Rectal smooth muscle tissue (tissue), 1 donor: Measurements from ENCODE around the gene CEND1.
A peak's percentile ranks its signal among the peaks of the same experiment; 100 is the strongest.
"Not testable (repeated sequence)": the region's sequence is repeated elsewhere in the genome, so short reads cannot be mapped to it uniquely, and the experiment has no call there.

Experiments used
- H3K27ac ChIP-seq: one replicate; pipeline ENCODE4 v1.7.0; 2013; ENCODE audit warnings: low read depth, low read length, inconsistent platforms
- H3K27me3 ChIP-seq: one replicate; pipeline ENCODE4 v1.7.0; 2013; ENCODE audit warnings: low read length; ENCODE audit not compliant: control insufficient read depth, insufficient read depth
- H3K36me3 ChIP-seq: one replicate; pipeline ENCODE4 v1.7.0; 2013; ENCODE audit warnings: low read length; ENCODE audit not compliant: control insufficient read depth, insufficient read depth
- H3K4me1 ChIP-seq: one replicate; pipeline ENCODE4 v1.7.0; 2013; ENCODE audit warnings: low read length; ENCODE audit not compliant: control insufficient read depth, insufficient read depth
- H3K4me3 ChIP-seq: one replicate; pipeline ENCODE4 v1.7.0; 2013; ENCODE audit warnings: low read length
- H3K9ac ChIP-seq: one replicate; pipeline ENCODE4 v1.7.0; 2013; ENCODE audit warnings: low read length

The CEND1 gene

DNA sequence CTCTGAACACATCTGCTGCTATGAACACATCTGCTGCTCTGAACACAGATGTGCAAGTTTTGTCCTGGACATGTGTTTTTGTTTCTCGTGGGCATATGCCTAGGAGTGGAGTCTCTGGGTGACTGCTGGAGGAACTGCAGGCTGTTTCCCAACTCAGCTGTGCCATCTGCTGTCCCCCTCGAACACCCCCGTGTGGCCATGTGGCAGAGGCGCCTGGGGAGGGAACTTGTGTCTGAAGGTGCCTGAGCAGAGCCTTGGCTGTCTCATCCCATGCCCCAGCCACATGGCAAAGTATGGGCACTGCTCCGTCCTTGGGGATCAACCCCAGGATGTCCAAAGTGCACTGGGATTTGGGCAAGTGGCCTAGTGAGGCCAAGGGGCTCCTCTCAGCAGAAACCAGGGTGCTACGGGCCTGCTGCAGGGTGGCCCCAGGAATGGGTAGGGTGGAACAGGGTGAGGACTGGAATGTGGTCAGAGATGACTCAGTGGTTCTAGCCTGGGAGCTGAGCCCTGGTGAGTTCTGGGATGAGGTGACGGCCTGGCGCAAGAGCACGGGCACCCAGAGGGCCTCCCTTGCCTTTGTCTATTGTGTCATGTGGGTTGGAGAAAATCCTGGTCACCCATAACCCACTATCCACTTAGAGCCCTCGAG, 27.3 kb downstream of the CEND1 start:
- Histone ChIP-seq H3K4me1 (no peaks in the 10 kb centered on the region), H3K36me3 (peaks cover 36% of the 10 kb centered on the region), H3K4me3 (no peak overlapping the region), H3K9ac (no peak overlapping the region), H3K27me3 (no peaks in the 10 kb centered on the region), H3K27ac (no peak overlapping the region)

DNA sequence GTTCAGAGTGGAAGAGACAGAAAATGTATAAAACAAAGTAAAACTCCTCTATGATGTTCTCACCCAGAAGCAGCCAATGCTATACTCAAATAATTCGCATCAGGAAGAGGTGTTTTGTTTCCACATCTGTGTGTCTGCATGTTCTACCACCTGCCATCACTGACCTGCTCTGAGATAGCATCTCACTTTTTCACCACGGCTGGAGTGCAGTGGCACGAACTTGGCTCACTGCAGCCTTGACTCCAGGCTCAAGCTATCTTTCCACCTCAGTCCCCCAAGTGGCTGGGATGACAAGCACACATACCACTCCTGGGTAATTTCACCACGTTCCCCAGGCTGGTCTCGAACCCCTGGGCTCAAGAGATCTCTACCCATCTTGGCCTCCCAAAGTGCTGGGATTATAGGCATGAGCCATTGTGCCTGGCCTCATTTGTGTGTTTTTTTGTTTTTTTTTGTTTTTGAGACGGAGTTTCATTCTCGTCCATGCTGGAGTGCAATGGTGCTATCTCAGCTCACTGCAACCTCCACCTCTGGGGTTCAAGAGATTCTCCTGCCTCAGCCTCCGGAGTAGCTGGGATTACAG, 28.3 kb downstream of the CEND1 start:
- H3K27me3 ChIP-seq = no peaks in the 10 kb centered on the region
- no peak overlapping the region for H3K4me3 ChIP-seq
- no peaks in the 10 kb centered on the region for H3K4me1 ChIP-seq
- no peak overlapping the region for H3K27ac ChIP-seq
- no peak overlapping the region for H3K9ac ChIP-seq
- H3K36me3 ChIP-seq = peaks cover 41% of the 10 kb centered on the region

DNA sequence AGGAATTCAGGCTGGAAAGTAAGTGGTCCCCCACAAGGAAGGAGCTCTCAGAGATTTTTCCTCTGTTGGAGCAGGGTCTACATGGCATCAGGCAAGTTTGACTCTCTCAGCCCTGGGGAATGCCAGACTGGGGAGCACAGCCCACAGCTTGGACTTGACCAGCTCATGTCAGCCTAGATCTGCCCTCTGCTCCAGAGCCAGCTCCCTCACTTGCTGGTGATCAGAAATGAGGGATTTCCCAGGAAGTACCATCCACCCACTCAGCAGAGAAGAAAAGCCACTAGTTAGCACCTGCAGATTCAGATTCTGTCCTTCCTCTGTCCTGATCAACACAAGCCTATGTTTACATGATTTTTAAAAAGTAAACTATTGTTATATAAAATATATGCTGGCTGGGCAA, 29.7 kb downstream of the CEND1 start:
- no peaks in the 10 kb centered on the region for H3K4me1 ChIP-seq
- H3K36me3 ChIP-seq = peaks cover 35% of the 10 kb centered on the region
- no peaks in the 10 kb centered on the region for H3K27me3 ChIP-seq
- no peak overlapping the region for H3K9ac ChIP-seq
- no peak overlapping the region for H3K27ac ChIP-seq
- no peak overlapping the region for H3K4me3 ChIP-seq

DNA sequence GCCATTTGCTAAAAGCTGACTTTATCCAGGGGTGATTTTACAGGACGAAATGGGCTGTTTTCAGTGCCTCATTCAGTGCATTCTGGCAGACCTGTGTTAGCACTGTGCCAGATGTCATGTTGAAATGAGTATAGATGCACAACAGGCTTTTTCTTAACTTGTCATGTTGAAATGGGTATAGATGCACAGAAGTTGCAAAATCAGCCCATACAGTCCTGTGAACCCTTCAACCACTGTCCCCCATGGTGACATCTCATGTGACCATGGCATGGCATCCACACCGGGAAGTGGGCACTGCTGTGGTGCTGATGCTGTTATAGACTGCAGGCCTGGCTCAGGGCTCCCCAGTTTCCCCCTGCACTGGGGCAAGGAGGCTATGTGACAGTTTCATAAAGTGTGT, 40.2 kb downstream of the CEND1 start:
- H3K36me3 ChIP-seq = no peaks in the 10 kb centered on the region
- no peak overlapping the region for H3K27ac ChIP-seq
- peaks cover 6% of the 10 kb centered on the region for H3K4me1 ChIP-seq
- peak overlapping the region; percentile 8 for H3K4me3 ChIP-seq
- H3K27me3 ChIP-seq = no peaks in the 10 kb centered on the region
- no peak overlapping the region for H3K9ac ChIP-seq

DNA sequence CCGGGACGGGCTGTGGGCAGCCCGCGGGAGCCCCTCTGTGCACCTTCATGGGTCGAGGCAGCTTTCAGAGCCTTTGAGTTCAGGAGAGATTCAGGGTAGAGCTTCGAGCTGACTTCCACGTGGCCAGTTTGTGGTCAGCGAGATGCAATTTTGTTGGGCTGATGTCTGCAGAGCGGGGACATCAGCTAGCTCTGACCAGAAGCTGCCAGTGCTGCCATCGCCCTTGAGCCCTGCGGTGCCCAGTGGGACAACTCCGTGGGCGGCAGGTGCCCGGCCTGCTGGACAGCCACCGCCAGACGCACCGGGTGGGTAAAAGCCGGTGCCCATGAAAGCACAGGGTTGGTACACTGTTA, 41.9 kb downstream of the CEND1 start:
- H3K36me3 ChIP-seq = no peaks in the 10 kb centered on the region
- peak overlapping the region; percentile 86 for H3K4me3 ChIP-seq
- H3K27me3 ChIP-seq = no peaks in the 10 kb centered on the region
- H3K4me1 ChIP-seq = peaks cover 6% of the 10 kb centered on the region
- no peak overlapping the region for H3K27ac ChIP-seq
- H3K9ac ChIP-seq = peak overlapping the region; percentile 12

DNA sequence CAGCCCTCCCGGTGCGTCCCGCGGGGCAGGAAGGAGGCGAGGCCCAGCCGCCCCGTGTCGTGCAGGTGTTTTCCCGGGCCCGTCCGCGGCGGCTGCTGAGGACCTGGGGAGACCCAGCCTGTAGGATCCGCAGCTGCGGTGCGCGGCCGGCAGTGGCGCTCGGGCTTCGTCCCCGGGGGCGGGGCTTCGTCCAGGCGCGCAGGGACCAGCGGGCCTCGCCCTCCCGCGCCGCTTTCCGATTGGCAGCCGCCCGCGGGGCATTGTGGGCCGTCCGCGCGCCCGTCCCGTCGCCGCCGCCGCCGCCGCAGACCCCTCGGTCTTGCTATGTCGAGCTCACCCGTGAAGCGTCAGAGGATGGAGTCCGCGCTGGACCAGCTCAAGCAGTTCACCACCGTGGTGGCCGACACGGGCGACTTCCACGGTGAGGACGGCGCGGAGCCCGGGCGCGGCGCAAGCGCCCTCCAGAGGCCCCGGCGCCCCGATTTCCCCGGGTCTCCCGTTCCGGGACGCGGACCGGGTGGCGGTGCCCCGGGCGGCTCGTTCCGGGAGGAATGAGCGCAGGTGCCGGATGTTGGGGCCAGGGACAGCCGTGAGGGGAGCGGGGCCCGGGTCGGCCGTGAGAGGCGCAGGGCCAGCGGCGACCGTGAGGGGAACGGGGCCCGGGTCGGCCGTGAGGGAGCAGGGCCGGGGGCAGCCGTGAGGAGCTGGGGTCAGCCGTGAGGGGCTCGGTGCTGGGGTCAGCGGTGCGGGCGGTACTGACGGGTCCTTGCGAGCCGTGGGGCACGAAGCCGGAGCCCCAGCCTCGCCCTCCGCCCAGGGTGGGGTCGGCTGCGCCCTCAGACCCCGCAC, 42.5 kb downstream of the CEND1 start, which contains the start of gene TALDO1:
TALDO1 (plus strand) TSS at position 307 of the 849 bp plus-strand sequence; CDS start at position 325, 18 bp downstream.
- H3K4me1 ChIP-seq = peaks cover 6% of the 10 kb centered on the region
- no peaks in the 10 kb centered on the region for H3K27me3 ChIP-seq
- H3K27ac ChIP-seq = peak within 1 kb of the TSS; percentile 61
- H3K4me3 ChIP-seq = peak within 1 kb of the TSS; percentile 86
- H3K36me3 ChIP-seq = no peaks in the 10 kb centered on the region
- H3K9ac ChIP-seq = peak within 1 kb of the TSS; percentile 12

DNA sequence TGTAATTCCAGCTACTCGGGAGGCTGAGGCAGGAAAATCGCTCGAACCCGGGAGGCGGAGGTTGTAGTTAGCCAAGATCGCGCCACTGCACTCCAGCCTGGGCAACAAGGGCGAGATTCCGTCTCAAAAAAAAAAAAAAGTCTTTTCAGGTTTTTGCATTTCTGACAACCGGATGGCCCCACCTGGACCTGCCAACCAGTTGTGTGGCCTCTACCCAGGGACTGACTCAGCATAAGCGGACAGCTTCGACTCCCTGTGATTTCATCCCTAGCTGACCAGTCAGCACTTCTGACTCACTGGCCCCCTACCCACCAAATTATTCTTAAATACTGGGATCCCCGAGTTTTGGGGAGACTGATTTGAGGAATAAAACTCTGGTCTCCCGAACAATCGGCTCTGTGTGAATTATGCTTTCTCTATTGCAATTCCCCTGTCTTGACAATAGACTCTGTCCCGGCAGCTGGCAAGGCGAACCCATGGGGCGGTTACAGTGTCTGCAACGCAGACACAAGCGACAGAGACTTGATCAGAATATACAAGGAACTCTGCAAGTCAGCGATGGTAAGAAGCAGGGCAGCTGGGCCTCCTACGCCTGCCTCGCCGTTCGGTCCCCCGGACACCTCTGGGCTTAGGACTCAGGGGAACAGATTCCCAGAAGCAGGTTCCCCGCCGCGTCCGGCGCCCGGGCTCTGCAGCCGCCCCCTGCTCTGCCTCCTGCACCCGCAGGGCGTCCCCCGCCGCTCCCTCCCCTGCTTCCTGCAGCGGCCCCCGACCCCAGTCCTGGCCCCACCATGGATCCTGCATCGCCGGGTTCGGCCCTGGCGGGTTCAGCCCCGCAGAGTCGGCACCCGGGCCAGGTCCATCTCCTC, 43.4 kb downstream of the CEND1 start:
- no peaks in the 10 kb centered on the region for H3K27me3 ChIP-seq
- no peak overlapping the region for H3K9ac ChIP-seq
- H3K27ac ChIP-seq = peak overlapping the region; percentile 61
- H3K36me3 ChIP-seq = no peaks in the 10 kb centered on the region
- H3K4me1 ChIP-seq = peaks cover 6% of the 10 kb centered on the region
- peak overlapping the region; percentile 65 for H3K4me3 ChIP-seq

DNA sequence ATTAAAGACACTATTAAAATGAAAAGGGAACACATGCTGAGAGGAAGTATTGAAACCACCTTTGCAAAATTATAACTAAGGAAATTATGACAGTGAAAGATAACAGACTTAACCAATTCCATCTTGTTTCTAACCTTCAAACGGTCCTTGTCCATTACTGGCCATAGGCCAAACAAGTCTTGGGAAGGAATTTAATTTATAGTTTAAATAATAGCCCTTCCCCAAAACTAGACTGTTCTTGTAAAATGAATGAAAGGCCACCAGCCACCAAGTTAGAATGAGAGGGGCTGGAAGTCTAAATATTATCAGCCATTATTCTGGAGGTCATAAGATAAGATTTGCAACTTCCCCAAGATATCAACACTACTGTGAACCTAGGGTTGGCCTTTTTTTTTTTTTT, 44.5 kb downstream of the CEND1 start:
- Histone ChIP-seq H3K36me3 (no peaks in the 10 kb centered on the region), H3K27me3 (no peaks in the 10 kb centered on the region), H3K4me1 (peaks cover 6% of the 10 kb centered on the region), H3K27ac (no peak overlapping the region), H3K4me3 (no peak overlapping the region), H3K9ac (no peak overlapping the region)

DNA sequence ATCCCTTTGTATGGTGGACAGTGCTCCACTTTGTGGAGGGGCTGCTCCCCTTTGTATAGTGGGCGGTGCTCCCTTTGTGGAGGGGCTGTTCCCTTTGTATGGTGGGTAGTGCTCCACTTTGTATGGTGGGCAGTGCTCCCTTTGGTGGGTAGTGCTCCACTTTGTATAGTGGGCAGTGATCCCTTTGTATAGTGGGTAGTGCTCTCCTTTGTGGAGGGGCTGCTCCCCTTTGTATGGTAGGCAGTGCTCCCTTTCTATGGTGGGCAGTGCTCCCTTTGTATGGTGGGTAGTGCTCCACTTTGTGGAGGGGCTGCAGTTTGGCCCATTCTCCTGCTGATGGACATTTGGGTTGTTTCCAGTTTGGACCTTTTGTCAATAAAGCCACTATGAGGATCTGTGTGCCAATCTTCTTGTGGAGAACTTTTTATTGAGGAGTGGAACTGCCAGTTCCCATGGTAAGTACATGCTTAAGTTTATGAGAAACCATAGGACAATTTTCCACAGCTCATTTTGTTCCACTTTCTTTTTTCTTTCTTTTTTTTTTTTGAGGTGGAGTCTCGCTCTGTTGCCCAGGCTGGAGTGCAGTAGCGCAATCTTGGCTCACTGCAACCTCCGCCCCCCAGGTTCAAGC, 47.2 kb downstream of the CEND1 start:
- H3K4me3 ChIP-seq = no peak overlapping the region
- H3K36me3 ChIP-seq = no peaks in the 10 kb centered on the region
- H3K9ac ChIP-seq = no peak overlapping the region
- no peaks in the 10 kb centered on the region for H3K4me1 ChIP-seq
- H3K27me3 ChIP-seq = no peaks in the 10 kb centered on the region
- H3K27ac ChIP-seq = no peak overlapping the region

DNA sequence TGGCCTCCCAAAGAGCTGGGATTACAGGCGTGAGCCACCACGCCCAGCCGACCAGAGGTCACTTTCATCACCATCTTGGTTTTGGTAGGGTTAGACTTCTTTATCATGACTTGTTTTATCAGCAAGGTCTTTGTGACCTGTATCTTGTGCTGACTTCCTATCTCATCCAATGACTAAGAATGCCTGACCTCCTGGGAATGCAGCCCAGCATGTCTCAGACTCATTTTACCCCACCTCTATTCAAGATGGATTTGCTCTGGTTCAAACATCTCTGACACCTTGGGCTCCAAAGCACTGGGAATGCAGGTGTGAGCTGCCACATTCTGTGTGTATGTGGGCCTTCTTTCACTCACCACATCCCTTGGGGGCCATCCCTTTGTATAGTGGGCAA, 47.7 kb downstream of the CEND1 start:
- Histone ChIP-seq H3K36me3 (no peaks in the 10 kb centered on the region), H3K9ac (no peak overlapping the region), H3K27ac (no peak overlapping the region), H3K4me1 (no peaks in the 10 kb centered on the region), H3K4me3 (no peak overlapping the region), H3K27me3 (no peaks in the 10 kb centered on the region)

DNA sequence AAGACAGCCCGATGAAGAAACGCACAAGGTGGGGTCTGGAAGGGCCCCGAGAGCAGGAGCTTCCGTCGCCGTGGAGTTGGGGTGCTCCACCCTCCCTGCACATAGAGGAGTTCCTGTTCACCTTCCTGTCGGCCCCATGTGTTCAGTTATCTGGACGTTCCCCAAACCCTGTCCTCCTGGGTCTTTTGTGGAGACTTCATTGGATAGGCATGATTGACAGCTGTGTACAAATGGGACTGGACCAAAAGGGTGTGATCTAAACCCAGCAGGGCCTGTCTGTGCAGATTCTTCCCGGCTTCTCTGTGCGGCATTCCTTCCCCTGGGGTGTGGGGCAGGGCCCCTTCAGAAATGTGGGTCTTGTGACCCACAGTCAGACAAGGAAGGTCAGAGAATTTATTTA, 52.0 kb downstream of the CEND1 start:
- not testable (repeated sequence) for H3K27ac ChIP-seq, H3K4me1 ChIP-seq, H3K4me3 ChIP-seq, H3K9ac ChIP-seq, H3K27me3 ChIP-seq, H3K36me3 ChIP-seq

DNA sequence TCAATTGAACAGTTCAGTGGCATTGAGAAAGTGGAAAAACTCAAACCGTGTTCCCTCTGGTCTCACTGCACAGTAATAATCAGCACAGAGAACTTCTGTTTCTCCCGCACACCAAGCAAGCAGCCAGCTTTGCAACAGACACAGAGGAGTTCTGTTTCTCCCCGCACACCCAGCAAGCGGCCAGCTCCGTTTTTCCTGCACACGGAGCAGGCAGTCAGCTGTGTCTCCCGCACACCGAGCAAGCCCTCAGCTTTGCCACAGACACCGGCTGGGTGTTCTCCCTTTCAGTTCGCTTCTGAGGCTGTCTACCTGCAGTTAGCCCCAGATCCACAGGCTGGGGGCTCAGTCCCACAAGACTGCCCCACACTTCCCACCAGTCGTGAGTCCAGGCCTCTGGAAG, 52.5 kb downstream of the CEND1 start:
- H3K36me3 ChIP-seq = no peaks in the 10 kb centered on the region
- H3K4me3 ChIP-seq = no peak overlapping the region
- no peak overlapping the region for H3K9ac ChIP-seq

More for the DNA sequence above, 52.5 kb downstream of the CEND1 start:
- Histone ChIP-seq H3K4me1 (no peaks in the 10 kb centered on the region), H3K27me3 (no peaks in the 10 kb centered on the region), H3K27ac (no peak overlapping the region)
